ENCODE results near the gene PFDN5.

Gene PFDN5

DNA sequence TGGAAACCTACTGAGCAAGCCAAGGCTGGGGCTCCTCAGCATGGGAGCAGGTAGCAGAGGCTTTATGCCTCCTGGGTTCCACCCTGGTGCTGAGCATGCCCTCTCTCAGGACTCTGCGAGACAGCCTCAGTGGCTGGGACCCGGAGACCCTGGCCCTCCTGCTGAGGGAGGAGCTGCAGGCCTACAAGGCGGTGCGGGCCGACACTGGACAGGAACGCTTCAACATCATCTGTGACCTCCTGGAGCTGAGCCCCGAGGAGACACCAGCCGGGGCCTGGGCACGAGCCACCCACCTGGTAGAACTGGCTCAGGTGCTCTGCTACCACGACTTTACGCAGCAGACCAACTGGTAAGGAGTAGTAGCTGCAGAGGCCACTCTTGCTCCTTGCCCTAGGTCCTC, 18.8 kb upstream of the PFDN5 start:
- H3K4me3 ChIP-seq: no peak overlapping the region
- peaks cover 0 to 49% (median 0%) of the 10 kb centered on the region in 11 experiments; a peak in 5 of 22 replicates for H4K20me1 ChIP-seq
- peak overlapping the region in 2 of 11 experiments; percentile 2 to 24; a peak in 2 of 22 replicates for H3K9ac ChIP-seq
- no peaks in the 10 kb centered on the region for H3K9me3 ChIP-seq (replicated peaks in 1 of 11)
- H3K36me3 ChIP-seq: peaks cover 13 to 98% (median 89%) of the 10 kb centered on the region in 11 experiments; a peak in 21 of 22 replicates
- H3K4me1 ChIP-seq: peaks cover 0 to 13% (median 7%) of the 10 kb centered on the region in 10 experiments; a peak in 11 of 20 replicates
- no peak overlapping the region for H3K27ac ChIP-seq
- TF ChIP-seq Cebpa-rat (IDR thresholded peaks at IDR 0.05): no peak
- no peaks in the 10 kb centered on the region for H3K27me3 ChIP-seq
- H3K4me2 ChIP-seq: no peak overlapping the region

DNA sequence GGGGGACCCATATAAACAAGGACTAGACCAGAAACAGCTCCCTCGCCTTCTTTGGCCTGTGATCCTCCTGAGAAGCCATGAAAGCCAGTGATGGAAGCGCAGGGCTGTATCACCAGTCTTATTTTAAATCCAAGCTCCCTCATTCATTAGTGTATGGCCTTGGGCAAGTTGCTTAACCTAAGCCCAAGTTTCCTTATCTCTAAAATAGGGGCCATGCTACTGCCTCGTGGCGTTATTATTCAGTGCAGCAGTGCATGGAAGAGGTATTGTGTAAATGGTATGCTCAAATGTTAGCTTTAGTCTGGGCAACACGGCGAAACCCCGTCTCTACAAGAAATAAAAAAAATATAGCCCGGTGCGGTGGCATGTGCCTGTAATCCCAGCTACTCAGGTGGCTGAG, 17.4 kb upstream of the PFDN5 start:
- Histone ChIP-seq H3K4me1 (no peaks in the 10 kb centered on the region), H3K4me3 (no peak overlapping the region), H3K4me2 (no peak overlapping the region), H3K27me3 (no peaks in the 10 kb centered on the region), H3K9ac (peak overlapping the region in 2 of 11 experiments; percentile 2 to 19; a peak in 1 of 22 replicates), H3K9me3 (replicated peaks in 1 of 11) (no peaks in the 10 kb centered on the region), H3K36me3 (peaks cover 27 to 100% (median 96%) of the 10 kb centered on the region in 11 experiments), H4K20me1 (peaks cover 0 to 50% (median 0%) of the 10 kb centered on the region in 11 experiments; a peak in 4 of 22 replicates), H3K27ac (no peak overlapping the region)
- no peak for TF ChIP-seq Cebpa-rat (IDR thresholded peaks at IDR 0.05)

DNA sequence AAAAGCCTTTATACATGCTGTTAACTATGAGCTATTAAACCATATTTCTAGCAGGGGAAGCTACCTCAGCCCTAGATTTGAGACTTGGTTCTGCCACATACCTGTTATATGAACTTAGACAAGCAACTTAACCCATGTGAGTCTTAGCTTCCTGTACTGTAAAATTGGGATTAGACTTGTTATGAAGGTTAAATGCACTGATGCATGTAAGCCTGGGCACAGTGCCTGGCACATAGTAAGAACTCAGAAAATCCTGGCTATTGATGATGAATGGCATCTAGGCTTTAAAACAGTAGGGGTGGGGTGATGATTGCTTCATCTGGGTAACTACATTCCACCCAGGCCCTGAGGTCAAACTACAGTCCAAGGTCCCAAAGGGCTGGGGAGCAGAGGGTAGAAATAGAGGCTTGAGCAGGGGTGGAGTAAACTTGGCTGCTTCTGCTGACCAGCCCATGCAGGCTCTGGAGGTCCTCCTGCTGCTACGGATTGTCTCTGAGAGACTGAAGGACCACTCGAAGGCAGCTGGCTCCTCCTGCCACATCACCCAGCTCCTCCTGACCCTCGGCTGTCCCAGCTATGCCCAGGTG, 16.0 kb upstream of the PFDN5 start:
- H3K4me2 ChIP-seq: no peak overlapping the region
- H3K27me3 ChIP-seq: no peaks in the 10 kb centered on the region
- no peak for TF ChIP-seq Cebpa-rat (IDR thresholded peaks at IDR 0.05)
- peaks cover 41 to 100% (median 98%) of the 10 kb centered on the region in 11 experiments for H3K36me3 ChIP-seq
- no peak overlapping the region for H3K27ac ChIP-seq
- H3K4me3 ChIP-seq: no peak overlapping the region
- H3K4me1 ChIP-seq: no peaks in the 10 kb centered on the region
- H3K9ac ChIP-seq: peak overlapping the region in 3 of 11 experiments; percentile 1 to 23 (median 17); a peak in 1 of 22 replicates
- no peaks in the 10 kb centered on the region for H3K9me3 ChIP-seq (replicated peaks in 1 of 11)
- H4K20me1 ChIP-seq: peaks cover 0 to 43% (median 0%) of the 10 kb centered on the region in 11 experiments; a peak in 4 of 22 replicates

DNA sequence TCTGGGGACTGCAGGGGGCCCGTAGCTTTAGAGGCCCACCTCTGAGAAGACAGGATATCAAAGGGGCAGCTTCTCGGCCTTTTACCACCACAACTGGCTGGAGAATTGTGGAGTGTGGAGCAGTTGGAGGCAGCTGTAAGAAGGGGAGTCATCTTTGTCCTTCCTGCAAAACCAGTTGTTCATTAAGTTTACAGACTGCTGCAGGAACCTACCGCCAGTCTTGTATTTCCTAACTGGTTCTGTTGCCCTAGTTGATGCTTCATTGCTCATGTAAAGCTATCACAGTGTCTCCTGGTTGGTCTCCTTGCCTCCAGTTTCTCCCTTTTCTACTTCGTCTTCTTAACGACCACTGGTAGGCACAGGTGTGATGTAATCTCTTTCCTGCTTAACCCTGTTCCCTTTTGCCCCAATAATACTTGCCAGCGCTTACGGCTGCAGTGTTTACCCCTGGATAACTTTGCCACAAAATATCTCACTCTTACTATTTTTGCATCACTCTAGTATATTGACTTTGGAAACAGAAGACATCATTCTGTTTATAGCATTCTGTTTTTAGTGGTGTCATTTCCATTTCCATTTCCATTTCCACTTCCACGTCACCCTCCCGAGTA, 15.3 kb upstream of the PFDN5 start:
- no peak for TF ChIP-seq Cebpa-rat (IDR thresholded peaks at IDR 0.05)

GRCh38 chr12:53286448-53286847, 8.9 kb upstream of the PFDN5 start:
- H3K4me3 ChIP-seq: no peak overlapping the region
- TF ChIP-seq Cebpa-rat (IDR thresholded peaks at IDR 0.05): no peak
- H3K27me3 ChIP-seq: no peaks in the 10 kb centered on the region
- H3K36me3 ChIP-seq: peaks cover 47 to 100% (median 94%) of the 10 kb centered on the region in 11 experiments
- peaks cover 0 to 12% (median 0%) of the 10 kb centered on the region in 11 experiments; a peak in 2 of 22 replicates for H4K20me1 ChIP-seq
- H3K27ac ChIP-seq: peak overlapping the region in 3 of 11 experiments; percentile 4 to 14 (median 7); a peak in 2 of 22 replicates
- peak overlapping the region in 3 of 11 experiments; percentile 9 to 29 (median 23); a peak in 4 of 22 replicates for H3K9ac ChIP-seq
- no peaks in the 10 kb centered on the region for H3K9me3 ChIP-seq (replicated peaks in 1 of 11)
- H3K4me2 ChIP-seq: peak overlapping the region in 1 of 11 experiments; percentile 2; a peak in 1 of 22 replicates
- peaks cover 0 to 21% (median 4%) of the 10 kb centered on the region in 10 experiments; a peak in 9 of 20 replicates for H3K4me1 ChIP-seq

More for the DNA sequence above, 15.3 kb upstream of the PFDN5 start:
- Histone ChIP-seq H3K27ac (no peak overlapping the region), H3K4me2 (no peak overlapping the region), H3K9me3 (replicated peaks in 1 of 11) (no peaks in the 10 kb centered on the region), H3K27me3 (no peaks in the 10 kb centered on the region), H3K36me3 (peaks cover 44 to 100% (median 98%) of the 10 kb centered on the region in 11 experiments), H3K4me3 (no peak overlapping the region), H3K9ac (peak overlapping the region in 3 of 11 experiments; percentile 1 to 23 (median 17); a peak in 1 of 22 replicates), H3K4me1 (no peaks in the 10 kb centered on the region), H4K20me1 (peaks cover 0 to 37% (median 0%) of the 10 kb centered on the region in 11 experiments; a peak in 2 of 22 replicates)

DNA sequence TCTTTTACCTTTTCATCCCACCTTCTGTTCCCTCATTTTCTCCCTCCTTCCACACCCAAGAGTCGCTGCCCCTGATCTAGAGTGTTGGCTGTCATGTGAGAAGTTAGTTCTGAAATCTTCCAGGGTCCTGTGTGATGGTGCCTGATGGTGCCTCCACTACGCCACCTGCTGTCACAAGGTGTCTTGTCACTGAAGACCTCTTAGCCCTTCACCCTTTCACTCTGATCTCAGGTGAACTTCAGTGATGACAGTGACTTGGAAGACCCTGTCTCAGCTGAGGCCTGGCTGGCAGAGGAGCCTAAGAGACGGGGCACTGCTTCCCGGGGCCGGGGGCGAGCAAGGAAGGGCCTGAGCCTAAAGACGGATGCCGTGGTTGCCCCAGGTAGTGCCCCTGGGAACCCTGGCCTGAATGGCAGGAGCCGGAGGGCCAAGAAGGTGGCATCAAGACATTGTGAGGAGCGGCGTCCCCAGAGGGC, 7.6 kb upstream of the PFDN5 start:
- Histone ChIP-seq H4K20me1 (peaks cover 0 to 9% (median 0%) of the 10 kb centered on the region in 11 experiments; a peak in 2 of 22 replicates), H3K4me1 (peaks cover 0 to 21% (median 4%) of the 10 kb centered on the region in 10 experiments; a peak in 9 of 20 replicates), H3K4me2 (peak overlapping the region in 2 of 11 experiments; percentile 45 to 56; a peak in 5 of 22 replicates), H3K4me3 (no peak overlapping the region), H3K36me3 (peaks cover 45 to 100% (median 94%) of the 10 kb centered on the region in 11 experiments), H3K9ac (peak overlapping the region in 4 of 11 experiments; percentile 13 to 57 (median 38); a peak in 4 of 22 replicates), H3K27me3 (no peaks in the 10 kb centered on the region), H3K9me3 (replicated peaks in 1 of 11) (no peaks in the 10 kb centered on the region), H3K27ac (peak overlapping the region in 3 of 11 experiments; percentile 4 to 39 (median 11); a peak in 5 of 22 replicates)
- no peak for TF ChIP-seq Cebpa-rat (IDR thresholded peaks at IDR 0.05)

DNA sequence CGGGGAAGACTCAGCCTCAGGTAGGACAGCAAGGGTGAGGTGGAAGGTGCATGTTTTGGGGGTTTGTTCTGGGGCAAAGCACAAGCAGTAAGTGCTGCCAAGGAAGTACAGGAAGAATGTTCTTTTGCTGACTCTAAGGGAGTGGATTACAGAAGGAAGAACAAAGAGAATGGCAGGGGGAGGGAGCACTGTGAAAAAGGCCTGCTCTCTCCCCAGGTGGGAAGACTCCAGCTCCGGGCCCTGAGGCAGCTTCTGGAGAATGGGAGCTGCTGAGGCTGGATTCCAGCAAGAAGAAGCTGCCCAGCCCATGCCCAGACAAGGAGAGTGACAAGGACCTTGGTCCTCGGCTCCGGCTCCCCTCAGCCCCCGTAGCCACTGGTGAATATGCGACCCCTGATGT, 7.0 kb upstream of the PFDN5 start:
- H3K27ac ChIP-seq: peak overlapping the region in 3 of 11 experiments; percentile 4 to 39 (median 11); a peak in 5 of 22 replicates
- H4K20me1 ChIP-seq: peaks cover 0 to 6% (median 0%) of the 10 kb centered on the region in 11 experiments; a peak in 2 of 22 replicates
- peak overlapping the region in 4 of 11 experiments; percentile 13 to 57 (median 38); a peak in 4 of 22 replicates for H3K9ac ChIP-seq
- H3K4me1 ChIP-seq: peaks cover 0 to 21% (median 4%) of the 10 kb centered on the region in 10 experiments; a peak in 9 of 20 replicates
- peak overlapping the region in 2 of 11 experiments; percentile 45 to 56; a peak in 5 of 22 replicates for H3K4me2 ChIP-seq
- H3K9me3 ChIP-seq (replicated peaks in 1 of 11): no peaks in the 10 kb centered on the region
- no peaks in the 10 kb centered on the region for H3K27me3 ChIP-seq
- H3K36me3 ChIP-seq: peaks cover 41 to 100% (median 94%) of the 10 kb centered on the region in 11 experiments
- H3K4me3 ChIP-seq: no peak overlapping the region
- TF ChIP-seq Cebpa-rat (IDR thresholded peaks at IDR 0.05): no peak

DNA sequence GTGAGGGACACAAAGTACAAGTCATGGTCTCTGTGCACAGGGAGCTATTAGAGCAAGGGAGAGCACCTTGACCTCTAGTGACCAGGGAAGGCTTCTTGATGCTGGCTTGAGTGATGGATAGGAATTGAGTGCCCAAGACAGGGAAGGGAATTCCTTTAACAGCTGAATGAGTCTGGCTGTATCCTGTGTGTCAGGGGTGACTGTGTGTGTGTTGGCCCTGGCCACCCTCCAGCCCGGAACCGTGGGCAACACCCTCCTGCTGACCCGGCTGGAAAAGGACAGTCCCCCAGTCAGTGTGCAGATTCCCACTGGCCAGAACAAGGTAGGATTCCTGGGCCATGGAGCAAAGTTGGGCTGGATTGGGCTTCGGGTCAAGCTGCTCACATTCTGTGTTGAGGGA, 5.5 kb upstream of the PFDN5 start:
- no peak for TF ChIP-seq Cebpa-rat (IDR thresholded peaks at IDR 0.05)
- no peaks in the 10 kb centered on the region for H3K9me3 ChIP-seq (replicated peaks in 1 of 11)
- H3K4me3 ChIP-seq: no peak overlapping the region
- H3K27me3 ChIP-seq: no peaks in the 10 kb centered on the region
- peaks cover 28 to 98% (median 91%) of the 10 kb centered on the region in 11 experiments for H3K36me3 ChIP-seq
- H3K27ac ChIP-seq: no peak overlapping the region
- peaks cover 0 to 6% (median 0%) of the 10 kb centered on the region in 11 experiments; a peak in 2 of 22 replicates for H4K20me1 ChIP-seq
- H3K4me2 ChIP-seq: no peak overlapping the region
- peak overlapping the region in 5 of 11 experiments; percentile 7 to 34 (median 11); a peak in 4 of 22 replicates for H3K9ac ChIP-seq
- H3K4me1 ChIP-seq: peaks cover 4 to 27% (median 10%) of the 10 kb centered on the region in 10 experiments; a peak in 19 of 20 replicates

All from BLaER1 treated with 17β-estradiol and CSF1 and Interleukin-3, amounts not matched to agents 10 nM and 100 nM (cell line).